Right lobe of liver (tissue), 4 donors: ENCODE measurements around the gene IL31RA.

Experiments
- CTCF ChIP-seq, 4 donors: fragments of 200-600 bp in 3 of 4; fragments of 450-650 bp in 1 of 4; IDR thresholded peaks; one replicate each; pipeline versions ENCODE4 v1.5.1 to v1.8.0; 2016 to 2022; ENCODE audit warnings: antibody characterized with exemption in 4 of 4, mild to moderate bottlenecking in 2 of 4
- POLR2A ChIP-seq: fragments of 450-650 bp; IDR thresholded peaks from one replicate; pipeline ENCODE4 v1.6.1; 2017; ENCODE audit warnings: antibody characterized with exemption, mild to moderate bottlenecking
- donor health status: DM: no; HTN: no; CAD: no.
- donor health status: DM: no; HTN: no; CAD: no.
- donor health status: DM: no; HTN: yes; CAD: no.

DNA sequence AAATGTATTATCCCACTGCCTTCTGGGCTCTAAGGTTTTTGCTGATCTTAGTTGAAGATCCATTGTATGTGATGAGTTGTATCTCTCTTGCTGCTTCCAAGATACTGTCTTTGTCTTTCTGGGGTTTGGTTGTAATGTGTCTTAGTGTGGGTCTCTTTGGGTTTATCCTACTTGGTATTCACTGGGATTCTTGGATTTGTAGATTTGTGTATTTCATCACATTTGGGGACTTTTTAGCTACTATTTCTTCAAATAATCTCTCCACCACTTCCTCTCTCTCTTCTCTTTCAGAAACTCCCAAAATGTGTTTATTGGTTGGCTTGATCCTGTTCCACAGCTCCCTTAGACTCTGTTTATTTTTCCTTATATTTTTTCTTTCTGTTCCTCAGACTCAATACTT, 26.5 kb downstream of the IL31RA start:
- no peak for TF ChIP-seq POLR2A
- no peak for TF ChIP-seq CTCF (IDR thresholded peaks at IDR 0.05)
